Lower leg skin (tissue), 4 donors: ENCODE data around the gene ZNF789. TPM values are rescaled to one million over a fixed set of nuclear protein-coding genes. Genes with fewer than 3 reads are reported as not detected.
"Not testable (repeated sequence)": the region's sequence is repeated elsewhere in the genome, so short reads cannot be mapped to it uniquely, and the experiment has no call there.

ENCODE experiments used
- DNase-seq, 2 donors: peaks; one replicate each; pipeline ENCODE4 v3.0.0-alpha.2; 2019; ENCODE audit warnings: low spot score in 2 of 2
- H3K4me3 ChIP-seq: fragments of 200-600 bp; sonication (generic); 2 replicates; pipeline ENCODE4 v1.5.1; 2017; ENCODE audit warnings: mild to moderate bottlenecking, low read depth; ENCODE audit not compliant: poor library complexity, severe bottlenecking
- POLR2A ChIP-seq, 2 donors: fragments of 450-650 bp; IDR thresholded peaks; one replicate each; pipeline ENCODE4 v1.6.1; 2016 to 2017; ENCODE audit warnings: antibody characterized with exemption in 2 of 2, mild to moderate bottlenecking in 1 of 2, moderate library complexity in 1 of 2
- WGBS, 2 donors: methylation state at CpG; one replicate each; pipeline ENCODE4 v1.1.5; 2018; 5-methylcytosine and 5-hydroxymethylcytosine counted together
- intact Hi-C: fragments of 100-400 bp; cut with DNase I; formaldehyde crosslinking; loops from one replicate; pipeline ENCODE4 v1.15.0; 2023; ENCODE audit warnings: low total_unique reads
- total RNA-seq, 4 donors: library from RNA; depleted of rRNA; stranded (reverse); fragments of >200 nt; gene quantifications; one replicate each; pipeline ENCODE4 v1.1.0, GENCODE V29; 2016
- TF ChIP-seq, protein P1 (sequence below), 3 donors: fragments of 450-650 bp; IDR thresholded peaks; one replicate each; pipeline ENCODE4 v1.5.1; 2016; ENCODE audit warnings: antibody characterized with exemption in 3 of 3, mild to moderate bottlenecking in 3 of 3, moderate library complexity in 2 of 3

Gene ZNF789
- 1 to 10 TPM; 1.9 to 5.3 (median 3.3) TPM for total RNA-seq

GRCh38 chr7:99472561-99473314 lies at the start of gene ZNF789:
Gene ZNF789 (plus strand): TSS chr7:99472890. CDS start chr7:99476457, 3,567 bp downstream.
- 0 to 1% methylated on average over 48 to 54 of the region's 56 CpGs for WGBS, 2 donors
- intact Hi-C loops, result no loop called here
- TF ChIP-seq, protein P1, sequence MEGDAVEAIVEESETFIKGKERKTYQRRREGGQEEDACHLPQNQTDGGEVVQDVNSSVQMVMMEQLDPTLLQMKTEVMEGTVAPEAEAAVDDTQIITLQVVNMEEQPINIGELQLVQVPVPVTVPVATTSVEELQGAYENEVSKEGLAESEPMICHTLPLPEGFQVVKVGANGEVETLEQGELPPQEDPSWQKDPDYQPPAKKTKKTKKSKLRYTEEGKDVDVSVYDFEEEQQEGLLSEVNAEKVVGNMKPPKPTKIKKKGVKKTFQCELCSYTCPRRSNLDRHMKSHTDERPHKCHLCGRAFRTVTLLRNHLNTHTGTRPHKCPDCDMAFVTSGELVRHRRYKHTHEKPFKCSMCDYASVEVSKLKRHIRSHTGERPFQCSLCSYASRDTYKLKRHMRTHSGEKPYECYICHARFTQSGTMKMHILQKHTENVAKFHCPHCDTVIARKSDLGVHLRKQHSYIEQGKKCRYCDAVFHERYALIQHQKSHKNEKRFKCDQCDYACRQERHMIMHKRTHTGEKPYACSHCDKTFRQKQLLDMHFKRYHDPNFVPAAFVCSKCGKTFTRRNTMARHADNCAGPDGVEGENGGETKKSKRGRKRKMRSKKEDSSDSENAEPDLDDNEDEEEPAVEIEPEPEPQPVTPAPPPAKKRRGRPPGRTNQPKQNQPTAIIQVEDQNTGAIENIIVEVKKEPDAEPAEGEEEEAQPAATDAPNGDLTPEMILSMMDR (IDR thresholded peaks at IDR 0.05), result no peak
- no peak for TF ChIP-seq POLR2A (IDR thresholded peaks at IDR 0.05)
- peak; percentile 98 to 100 for DNase-seq
- H3K4me3 ChIP-seq, result peak within 1 kb of the TSS; percentile 81

DNA sequence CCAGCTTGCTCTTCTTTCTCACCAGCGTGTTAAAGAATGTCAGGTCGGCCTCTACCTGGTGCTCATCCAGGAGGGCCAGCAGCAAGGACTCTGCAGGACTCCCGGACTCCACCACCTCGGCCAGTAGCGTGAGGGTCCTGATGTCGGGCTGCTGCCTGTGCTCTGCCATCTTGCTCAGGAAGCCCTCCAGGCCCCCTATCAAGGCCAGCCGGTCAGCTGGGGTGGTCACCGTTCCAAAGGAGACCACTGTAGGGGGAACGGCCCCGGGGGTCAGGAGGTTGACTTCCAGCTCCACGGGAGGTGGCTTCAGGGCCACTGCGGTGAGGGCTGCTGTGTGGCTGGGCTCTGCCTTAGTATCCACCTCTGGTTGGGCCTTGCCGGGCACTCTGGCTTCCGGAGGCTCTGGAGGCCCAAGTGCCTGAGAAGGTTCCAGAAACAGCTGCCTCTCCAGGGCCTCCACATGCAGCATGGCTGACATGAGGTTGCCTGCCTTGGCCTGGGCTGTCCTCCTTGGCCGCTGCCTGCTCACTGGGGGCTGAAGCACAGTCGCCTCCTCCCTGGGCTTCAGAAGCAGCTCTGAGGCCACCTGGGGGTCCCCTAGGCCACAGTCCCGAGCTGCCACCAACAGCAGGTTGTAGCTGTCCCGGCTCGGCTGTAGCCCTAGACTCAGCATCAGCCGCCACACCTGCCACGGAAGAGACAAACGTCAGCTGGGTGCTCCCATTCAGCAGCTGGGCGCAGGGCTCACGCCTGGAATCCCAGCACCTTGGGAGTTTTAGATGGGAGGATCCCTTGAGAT lies 47.6 kb upstream of the ZNF789 start:
- no peak overlapping the region for H3K4me3 ChIP-seq
- DNase-seq, result no peak
- intact Hi-C loops, result no loop called here
- WGBS, 2 donors, result 91 to 94% methylated on average over 18 to 22 of the region's 24 CpGs
- TF ChIP-seq POLR2A (IDR thresholded peaks at IDR 0.05), result no peak
- TF ChIP-seq, protein P1 (IDR thresholded peaks at IDR 0.05), result no peak

- intact Hi-C loops, result no loop called here
- no peak for DNase-seq
- H3K4me3 ChIP-seq, result no peak overlapping the region
- TF ChIP-seq POLR2A (IDR thresholded peaks at IDR 0.05), result no peak
- TF ChIP-seq, protein P1 (IDR thresholded peaks at IDR 0.05), result no peak
- WGBS, 2 donors, result 85% methylated on average over 10 of the region's 10 CpGs
Observed at GRCh38 chr7:99428972-99429566, 43.6 kb upstream of the ZNF789 start.

GRCh38 chr7:99429756-99430155 lies 42.9 kb upstream of the ZNF789 start:
- WGBS, 2 donors, result 89 to 92% methylated on average over 8 of the region's 8 CpGs
- no peak overlapping the region for H3K4me3 ChIP-seq
- no peak for DNase-seq
- intact Hi-C loops, result no loop called here
- TF ChIP-seq, protein P1 (IDR thresholded peaks at IDR 0.05), result no peak
- TF ChIP-seq POLR2A (IDR thresholded peaks at IDR 0.05), result no peak

DNA sequence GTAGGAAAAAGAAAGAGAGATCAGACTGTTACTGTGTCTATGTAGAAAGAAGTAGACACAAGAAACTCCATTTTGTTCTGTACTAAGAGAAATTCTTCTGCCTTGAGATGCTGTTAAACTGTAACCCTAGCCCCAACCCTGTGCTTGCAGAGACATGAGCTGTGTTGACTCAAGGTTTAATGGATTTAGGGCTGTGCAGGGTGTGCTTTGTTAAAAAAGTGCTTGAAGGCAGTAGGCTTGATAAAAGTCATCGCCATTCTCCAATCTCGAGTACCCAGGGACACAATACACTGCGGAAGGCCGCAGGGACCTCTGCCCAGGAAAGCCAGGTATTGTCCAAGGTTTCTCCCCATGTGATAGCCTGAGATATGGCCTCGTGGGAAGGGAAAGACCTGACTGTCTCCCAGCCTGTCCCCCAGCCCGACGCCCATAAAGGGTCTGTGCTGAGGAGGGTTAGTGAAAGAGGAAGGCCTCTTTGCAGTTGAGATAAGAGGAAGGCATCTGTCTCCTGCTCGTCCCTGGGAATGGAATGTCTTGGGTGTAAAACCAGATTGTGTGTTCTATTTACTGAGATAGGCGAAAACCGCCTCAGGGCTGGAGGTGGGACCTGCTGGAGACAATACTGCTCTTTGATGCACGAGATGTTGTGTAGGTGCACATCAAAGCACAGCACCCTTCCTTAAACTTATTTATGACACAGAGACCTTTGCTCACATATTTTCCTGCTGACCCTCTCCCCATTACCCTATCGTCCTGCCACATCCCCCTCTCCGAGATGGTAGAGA lies 40.7 kb upstream of the ZNF789 start:
- WGBS, 2 donors, result 78 to 79% methylated on average over 13 of the region's 13 CpGs
- DNase-seq, intact Hi-C loops, H3K4me3 ChIP-seq: not testable (repeated sequence)
